ENCODE measurements around the gene BICD2. TPM values are rescaled to one million over a fixed set of nuclear protein-coding genes. Genes with fewer than 3 reads are reported as not detected.

Gene BICD2
- total RNA-seq, 1 donor from 2014 or later = 51.4 TPM

- DNase-seq (ENCODE audit: extremely low read depth, low read depth, low spot score) = no peak
These were observed 48.1 kb downstream of the BICD2 start for GRCh38 chr9:92716557-92716956.

GRCh38 chr9:92715488-92716231, 49.0 kb downstream of the BICD2 start:
- DNase-seq (ENCODE audit: extremely low read depth, low read depth, low spot score) = no peak

GRCh38 chr9:92714787-92715487, 49.7 kb downstream of the BICD2 start:
- no peak for DNase-seq (ENCODE audit: extremely low read depth, low read depth, low spot score)

GRCh38 chr9:92714016-92714415, 50.6 kb downstream of the BICD2 start:
- DNase-seq (ENCODE audit: extremely low read depth, low read depth, low spot score) = no peak

GRCh38 chr9:92713528-92713927, 51.1 kb downstream of the BICD2 start:
- no peak for DNase-seq (ENCODE audit: extremely low read depth, low read depth, low spot score)

GRCh38 chr9:92712767-92713166, 51.9 kb downstream of the BICD2 start:
- DNase-seq (ENCODE audit: extremely low read depth, low read depth, low spot score) = no peak

GRCh38 chr9:92711844-92712243, 52.8 kb downstream of the BICD2 start:
- DNase-seq (ENCODE audit: extremely low read depth, low read depth, low spot score) = no peak

GRCh38 chr9:92711146-92711545, 53.5 kb downstream of the BICD2 start:
- no peak for DNase-seq (ENCODE audit: extremely low read depth, low read depth, low spot score)

- no peak for DNase-seq (ENCODE audit: extremely low read depth, low read depth, low spot score)
These were observed 54.3 kb downstream of the BICD2 start for GRCh38 chr9:92710368-92710767.

- no peak for DNase-seq (ENCODE audit: extremely low read depth, low read depth, low spot score)
These were observed 54.7 kb downstream of the BICD2 start for GRCh38 chr9:92709954-92710353.

GRCh38 chr9:92709240-92709639, 55.4 kb downstream of the BICD2 start:
- DNase-seq (ENCODE audit: extremely low read depth, low read depth, low spot score) = no peak

GRCh38 chr9:92707530-92707929, 57.1 kb downstream of the BICD2 start:
- no peak for DNase-seq (ENCODE audit: extremely low read depth, low read depth, low spot score)

GRCh38 chr9:92706218-92706940, 58.3 kb downstream of the BICD2 start:
- DNase-seq (ENCODE audit: extremely low read depth, low read depth, low spot score) = no peak

GRCh38 chr9:92704528-92704927, 60.1 kb downstream of the BICD2 start:
- no peak for DNase-seq (ENCODE audit: extremely low read depth, low read depth, low spot score)

GRCh38 chr9:92696619-92697018, 68.0 kb downstream of the BICD2 start:
- no peak for DNase-seq (ENCODE audit: extremely low read depth, low read depth, low spot score)

GRCh38 chr9:92686954-92687353, 77.7 kb downstream of the BICD2 start:
- DNase-seq (ENCODE audit: extremely low read depth, low read depth, low spot score) = no peak

GRCh38 chr9:92685022-92685421, 79.6 kb downstream of the BICD2 start:
- no peak for DNase-seq (ENCODE audit: extremely low read depth, low read depth, low spot score)

GRCh38 chr9:92682269-92682668, 82.4 kb downstream of the BICD2 start:
- no peak for DNase-seq (ENCODE audit: extremely low read depth, low read depth, low spot score)

- DNase-seq (ENCODE audit: extremely low read depth, low read depth, low spot score) = no peak
These were observed 84.2 kb downstream of the BICD2 start for GRCh38 chr9:92680166-92681119.

- DNase-seq (ENCODE audit: extremely low read depth, low read depth, low spot score) = no peak
These were observed 85.0 kb downstream of the BICD2 start for GRCh38 chr9:92679413-92680165.

Measured in glomerular endothelial cell (primary cell).